GM12878 (cell line): Measurements from ENCODE around the gene MAPK13. TPM values are rescaled to one million over a fixed set of nuclear protein-coding genes. Genes with fewer than 3 reads are reported as not detected.

Experiments used
- ATAC-seq: fragments of 200-7000 bp; cut with Tn5 transposase; 3 replicates; pipeline ENCODE4 v1.9.1; 2020; ENCODE audit warnings: mild to moderate bottlenecking, moderate library complexity
- BruUV-seq: library from RNA; stranded (reverse); fragments of 400-500 nt; replicated peaks from 2 replicates; lab custom pipeline; 2021; lab: Mats Ljungman, UMichigan
- CTCF ChIA-PET: fragments of 300-600 bp; sonication (Branson Sonifier 250); formaldehyde crosslinking; extraction: SDS; loops from one replicate; lab custom pipeline; 2021; ENCODE audit warnings: inconsistent platforms; lab: Yijun Ruan, JAX
- POLR2A ChIA-PET: fragments of 350-600 bp; formaldehyde crosslinking; extraction: SDS; loops from one replicate; lab custom pipeline; 2021; ENCODE audit warnings: inconsistent platforms; lab: Charles Lee
- RAD21 ChIA-PET: fragments of 300-600 bp; sonication (Branson Sonifier 250); formaldehyde crosslinking; loops from one replicate; lab custom pipeline; 2023; ENCODE audit warnings: antibody characterized with exemption; ENCODE audit not compliant: unreplicated experiment; lab: Charles Lee
- SMC1A ChIA-PET: fragments of 300-600 bp; sonication (Branson Sonifier 250); formaldehyde crosslinking; loops from one replicate; lab custom pipeline; 2023; ENCODE audit not compliant: unreplicated experiment, uncharacterized antibody; lab: Charles Lee
- DNase-seq: peaks from one replicate; pipeline ENCODE4 v3.0.0-alpha.2; 2011; ENCODE audit warnings: low read depth, low spot score
- FAIRE-seq: peaks from 3 replicates; lab custom pipeline; 2011; peaks lifted over from hg19 to GRCh38; lab: Jason Lieb, UNC
- H2AFZ ChIP-seq: 2 replicates; pipeline ENCODE4 v1.6.0; 2011; ENCODE audit warnings: low read depth, low read length, control low read depth; ENCODE audit not compliant: control insufficient read depth
- H3K27ac ChIP-seq: 2 replicates; pipeline ENCODE4 v1.5.1; 2011; ENCODE audit warnings: control low read depth; ENCODE audit not compliant: control insufficient read depth, insufficient read depth
- H3K27me3 ChIP-seq, 2 experiments: replicated peaks in 1 of 2; 2 replicates each; pipeline versions ENCODE4 v1.6.0 to v1.6.1; 2011; ENCODE audit warnings: low read length in 1 of 2; ENCODE audit not compliant: control insufficient read depth in 2 of 2, insufficient read depth in 2 of 2
- H3K36me3 ChIP-seq, 2 experiments: 2 replicates each; pipeline ENCODE4 v1.5.1; 2011; ENCODE audit warnings: low read length in 1 of 2; ENCODE audit not compliant: control insufficient read depth in 2 of 2, insufficient read depth in 2 of 2
- H3K4me1 ChIP-seq: 2 replicates; pipeline ENCODE4 v1.6.1; 2011; ENCODE audit warnings: mild to moderate bottlenecking, low read length, moderate library complexity, mixed read lengths; ENCODE audit not compliant: control insufficient read depth, insufficient read depth
- H3K4me2 ChIP-seq: 2 replicates; pipeline ENCODE4 v1.6.0; 2011; ENCODE audit warnings: control low read depth; ENCODE audit not compliant: control insufficient read depth, insufficient read depth
- H3K4me3 ChIP-seq: fragments of 200-600 bp; sonication (generic); 2 replicates; pipeline ENCODE4 v1.5.1; 2016
- H3K79me2 ChIP-seq: 2 replicates; pipeline ENCODE4 v1.6.0; 2011; ENCODE audit warnings: low read length; ENCODE audit not compliant: control insufficient read depth, insufficient read depth
- H3K9ac ChIP-seq: 2 replicates; pipeline ENCODE4 v1.8.0; 2011; ENCODE audit warnings: low read length, control low read depth, mixed read lengths; ENCODE audit not compliant: control insufficient read depth, insufficient read depth
- H3K9me3 ChIP-seq: replicated peaks from 3 replicates; pipeline ENCODE4 v1.5.1; 2011; ENCODE audit warnings: mild to moderate bottlenecking, low read length; ENCODE audit not compliant: control insufficient read depth, insufficient read depth
- H4K20me1 ChIP-seq: 2 replicates; pipeline ENCODE4 v1.6.0; 2011; ENCODE audit not compliant: control insufficient read depth, insufficient read depth
- ATF7 ChIP-seq: fragments of 450-650 bp; IDR thresholded peaks from 2 replicates; pipeline ENCODE4 v1.6.1; 2016; ENCODE audit warnings: low read depth, mild to moderate bottlenecking
- BRCA1 ChIP-seq: IDR thresholded peaks from 2 replicates; pipeline ENCODE4 v1.6.1; 2011; ENCODE audit warnings: low read depth, low read length, improper control_type of control experiment
- CHD2 ChIP-seq: IDR thresholded peaks from 2 replicates; pipeline ENCODE4 v1.6.1; 2011; ENCODE audit warnings: low read depth, low read length, improper control_type of control experiment, borderline replicate concordance
- EZH2 ChIP-seq: IDR thresholded peaks from 2 replicates; pipeline ENCODE4 v1.6.1; 2012; ENCODE audit warnings: low read depth, mild to moderate bottlenecking, control low read depth, inconsistent platforms, low read length, borderline replicate concordance; ENCODE audit not compliant: control insufficient read depth
- HDAC2 ChIP-seq: fragments of 200-600 bp; sonication (generic); IDR thresholded peaks from 2 replicates; pipeline ENCODE4 v1.6.1; 2017
- IRF4 ChIP-seq: IDR thresholded peaks from 2 replicates; pipeline ENCODE4 v1.6.1; 2011; ENCODE audit warnings: low read depth, low read length
- NBN ChIP-seq: fragments of 450-650 bp; IDR thresholded peaks from 2 replicates; pipeline ENCODE4 v1.6.1; 2016
- NFYA ChIP-seq: IDR thresholded peaks from 2 replicates; pipeline ENCODE4 v1.6.1; 2011; ENCODE audit warnings: low read depth, mild to moderate bottlenecking, low read length, improper control_type of control experiment, borderline replicate concordance
- SIX5 ChIP-seq: IDR thresholded peaks from 2 replicates; pipeline ENCODE4 v1.6.1; 2011; ENCODE audit warnings: mild to moderate bottlenecking, low read depth, low read length, moderate library complexity; ENCODE audit not compliant: severe bottlenecking
- TCF7 ChIP-seq: IDR thresholded peaks from 2 replicates; pipeline ENCODE4 v1.6.1; 2014; ENCODE audit warnings: antibody characterized with exemption, borderline replicate concordance
- WRNIP1 ChIP-seq: IDR thresholded peaks from 2 replicates; pipeline ENCODE4 v1.6.1; 2011; ENCODE audit warnings: low read depth, low read length, improper control_type of control experiment, borderline replicate concordance
- WGBS: methylation state at CpG from one replicate; pipeline ENCODE4 v1.1.6; 2016; ENCODE audit warnings: low lambda C conversion rate; ENCODE audit not compliant: insufficient replicate concordance, insufficient coverage; ENCODE audit errors: missing lambda C conversion rate; 5-methylcytosine and 5-hydroxymethylcytosine counted together
- in situ Hi-C: fragments of 300-500 bp; cut with MboI; formaldehyde crosslinking; loops from 9 replicates; pipeline ENCODE4 v1.14.3; 2018; ENCODE audit warnings: mixed read lengths
- intact Hi-C: fragments of 100-400 bp; cut with micrococcal nuclease; formaldehyde crosslinking; loops from one replicate; pipeline ENCODE4 v1.14.2; 2022; ENCODE audit not compliant: unreplicated experiment
- polyA plus RNA-seq, 11 experiments: library from polyadenylated mRNA; depleted of rRNA in 4 of 11; unstranded in 6 of 11; stranded (reverse) in 5 of 11; fragments of >200 nt; fragmentation: Nextera tagmentation in 4 of 11; fragmentation: Illumina TruSeq in 1 of 11; extraction: Ambion mirVana in 4 of 11; extraction: Trizol in 1 of 11; gene quantifications; 1 replicate in 1 of 11; 2 replicates in 10 of 11; pipeline versions ENCODE4 v1.2.1 to v1.2.3, GENCODE V29; 2011 to 2016; ENCODE audit warnings: inconsistent platforms in 2 of 11, missing spikeins in 2 of 11, low read depth in 1 of 11
- total RNA-seq, 4 experiments: library from RNA; depleted of rRNA in 3 of 4; stranded (reverse); fragments of >200 nt in 3 of 4; fragmentation: Illumina TruSeq in 1 of 4; extraction: Trizol in 1 of 4; gene quantifications; 2 replicates each; pipeline versions ENCODE4 v1.2.1 to v1.2.3, GENCODE V29; 2013 to 2021
- TF ChIP-seq, protein P1 (sequence below): IDR thresholded peaks from 2 replicates; pipeline ENCODE4 v1.6.1; 2011; ENCODE audit warnings: mild to moderate bottlenecking, low read depth, low read length, moderate library complexity; ENCODE audit not compliant: insufficient replicate concordance

Gene MAPK13
- total and polyA plus RNA-seq, 10 of the 15 experiments (the other 5 are each of a cell fraction or from before 2014, with no cell fraction given): 1.8 to 48.0 (median 37.5) TPM

DNA sequence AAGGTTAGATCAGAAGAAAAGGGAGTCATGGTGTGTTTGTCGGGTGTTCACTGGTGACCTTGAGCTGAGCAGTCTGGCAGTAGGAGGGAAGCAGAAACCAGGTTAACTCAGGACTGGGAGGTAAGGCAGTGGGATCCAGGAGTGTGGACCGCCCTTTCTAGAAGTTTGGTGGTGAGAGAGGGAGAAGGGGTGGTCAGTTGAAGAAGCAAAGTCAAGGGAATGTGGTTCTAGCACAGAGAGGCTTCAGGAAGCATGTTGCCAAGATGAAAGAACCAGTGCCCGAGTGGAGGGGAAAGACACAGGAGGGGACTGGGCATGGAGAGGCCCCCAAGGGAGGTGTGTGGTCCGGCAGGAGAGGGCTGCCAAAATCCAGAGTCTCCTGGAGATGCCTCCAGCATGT, 3.6 kb downstream of the MAPK13 start:
- Histone ChIP-seq H3K9me3 (no peaks in the 10 kb centered on the region), H3K4me3 (no peak overlapping the region), H3K4me1 (peaks cover 30% of the 10 kb centered on the region), H2AFZ (no peak overlapping the region), H4K20me1 (no peaks in the 10 kb centered on the region), H3K79me2 (no peaks in the 10 kb centered on the region), H3K27me3 (no peaks in the 10 kb centered on the region), H3K9ac (no peak overlapping the region), H3K4me2 (no peak overlapping the region), H3K27ac (no peak overlapping the region), H3K36me3 (no peaks in the 10 kb centered on the region)
- ChIA-PET CTCF (interaction anchor here (1.0 to 2.0 kb wide), 3 partner anchors 26 to 168 kb away, joined by 3 to 6 read pairs (median 4); no protein-coding TSS in a partner anchor), SMC1A (interaction anchor here (1.2 to 3.2 kb wide), 4 partner anchors 13 to 69 kb away, joined by 3 to 10 read pairs (median 6); no protein-coding TSS in a partner anchor), POLR2A (interaction anchor here (1.0 to 1.6 kb wide), 2 partner anchors 21 to 61 kb away, joined by 5 to 12 read pairs; no protein-coding TSS in a partner anchor), RAD21 (interaction anchor here (3.1 kb wide), 1 partner anchor 61 kb away, joined by 19 read pairs; no protein-coding TSS in a partner anchor)
- 76% methylated on average over 4 of the region's 4 CpGs for WGBS
- DNase-seq (no peak), FAIRE-seq (peak; percentile 65), ATAC-seq (no peak)
- TF ChIP-seq WRNIP1 (no peak), SIX5 (no peak)
- in situ Hi-C loops: no loop called here
- intact Hi-C loops: no loop called here
- no TSS peak for BruUV-seq

DNA sequence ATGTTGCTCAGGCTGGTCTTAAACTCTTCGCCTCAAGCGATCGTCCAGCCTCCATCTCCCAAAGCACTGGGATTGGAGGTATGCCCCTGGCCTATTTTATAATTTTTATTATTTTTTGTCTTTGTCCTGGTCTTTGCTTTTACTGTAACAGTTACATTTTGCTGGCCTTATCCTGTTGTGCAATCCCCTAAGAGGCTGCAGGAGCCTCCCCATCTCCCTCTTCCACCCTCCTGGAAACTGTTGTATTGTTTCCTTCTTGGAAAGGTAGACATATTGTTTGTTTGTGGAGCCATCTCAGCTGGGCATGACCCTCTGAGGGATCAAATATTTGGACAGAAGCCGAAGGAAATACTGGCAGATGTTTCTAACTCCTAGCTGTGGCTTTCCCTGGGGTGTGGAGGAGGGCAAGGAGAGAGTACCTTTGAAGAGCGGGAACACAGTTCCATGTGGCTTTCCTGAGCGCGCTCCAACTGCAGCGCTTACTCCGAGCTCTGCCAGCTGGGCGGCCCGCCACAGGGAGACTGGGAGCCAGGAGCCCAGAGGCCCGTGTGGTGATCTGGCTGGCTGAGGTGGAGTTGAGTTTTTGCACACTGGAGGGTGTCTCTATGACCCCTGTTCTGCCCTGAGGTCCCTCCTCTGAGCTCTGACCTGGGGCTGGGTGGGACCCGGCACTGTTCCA, 4.9 kb downstream of the MAPK13 start:
- in situ Hi-C loops: no loop called here
- Histone ChIP-seq H3K4me3 (no peak overlapping the region), H2AFZ (no peak overlapping the region), H3K79me2 (no peaks in the 10 kb centered on the region), H3K4me2 (no peak overlapping the region), H3K4me1 (peaks cover 25% of the 10 kb centered on the region), H3K27me3 (no peaks in the 10 kb centered on the region), H3K27ac (no peak overlapping the region), H3K9me3 (no peaks in the 10 kb centered on the region), H4K20me1 (no peaks in the 10 kb centered on the region), H3K9ac (no peak overlapping the region), H3K36me3 (no peaks in the 10 kb centered on the region)
- ChIA-PET SMC1A (interaction anchor here (1.4 kb wide), 1 partner anchor 60 kb away, joined by 4 read pairs; no protein-coding TSS in a partner anchor), RAD21 (no interaction called here), CTCF (interaction anchor here (0.6 to 1.2 kb wide), 3 partner anchors 60 to 1070 kb away, joined by 3 to 4 read pairs (median 4); no protein-coding TSS in a partner anchor), POLR2A (interaction anchor here (1.5 kb wide), 1 partner anchor 14 kb away, joined by 3 read pairs; no protein-coding TSS in a partner anchor)
- WGBS: 80% methylated on average over 13 of the region's 13 CpGs
- DNase-seq (no peak), ATAC-seq (no peak), FAIRE-seq (no peak)
- intact Hi-C loops: no loop called here
- no TSS peak for BruUV-seq
- TF ChIP-seq NBN: no peak
- TF ChIP-seq HDAC2: no peak
- TF ChIP-seq BRCA1: no peak
- TF ChIP-seq TCF7: no peak
- TF ChIP-seq ATF7: no peak
- TF ChIP-seq IRF4: no peak
- no peak for TF ChIP-seq EZH2
- no peak for TF ChIP-seq CHD2
- TF ChIP-seq NFYA: no peak
- TF ChIP-seq, protein P1, sequence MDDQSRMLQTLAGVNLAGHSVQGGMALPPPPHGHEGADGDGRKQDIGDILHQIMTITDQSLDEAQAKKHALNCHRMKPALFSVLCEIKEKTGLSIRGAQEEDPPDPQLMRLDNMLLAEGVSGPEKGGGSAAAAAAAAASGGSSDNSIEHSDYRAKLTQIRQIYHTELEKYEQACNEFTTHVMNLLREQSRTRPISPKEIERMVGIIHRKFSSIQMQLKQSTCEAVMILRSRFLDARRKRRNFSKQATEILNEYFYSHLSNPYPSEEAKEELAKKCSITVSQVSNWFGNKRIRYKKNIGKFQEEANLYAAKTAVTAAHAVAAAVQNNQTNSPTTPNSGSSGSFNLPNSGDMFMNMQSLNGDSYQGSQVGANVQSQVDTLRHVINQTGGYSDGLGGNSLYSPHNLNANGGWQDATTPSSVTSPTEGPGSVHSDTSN: no peak
